Gastrocnemius medialis (tissue), 4 donors: ENCODE measurements around the gene TMLHE. TPM values are rescaled to one million over a fixed set of nuclear protein-coding genes. Genes with fewer than 3 reads are reported as not detected.

Experiments
- ATAC-seq, 2 donors: fragments of 150-250 bp; one replicate each; pipeline ENCODE4 v1.9.1; 2016
- DNase-seq, 2 donors: peaks; one replicate each; pipeline ENCODE4 v3.0.0-alpha.2; 2019
- H3K27ac ChIP-seq, 4 donors: fragments of 200-600 bp; sonication (generic); 1 replicate in 1 of 4; 2 replicates in 3 of 4; pipeline ENCODE4 v1.5.1; 2016 to 2018; ENCODE audit warnings: mild to moderate bottlenecking in 2 of 4, moderate library complexity in 1 of 4
- H3K27me3 ChIP-seq, 3 donors: fragments of 200-600 bp; sonication (generic) in 2 of 3; 1 replicate in 1 of 3; 2 replicates in 2 of 3; pipeline versions ENCODE4 v1.5.1 to v1.6.0; 2016 to 2019; ENCODE audit warnings: mild to moderate bottlenecking in 1 of 3, moderate library complexity in 1 of 3
- H3K36me3 ChIP-seq, 2 donors: fragments of 200-600 bp; sonication (generic) in 1 of 2; one replicate each; pipeline ENCODE4 v1.5.1; 2017 to 2018
- H3K4me1 ChIP-seq, 2 donors: fragments of 200-600 bp; sonication (generic) in 1 of 2; one replicate each; pipeline ENCODE4 v1.5.1; 2016 to 2017; ENCODE audit warnings: mild to moderate bottlenecking in 2 of 2
- H3K4me3 ChIP-seq, 4 donors: fragments of 200-600 bp; sonication (generic) in 3 of 4; 1 replicate in 1 of 4; 2 replicates in 3 of 4; pipeline ENCODE4 v1.5.1; 2016 to 2019; ENCODE audit warnings: mild to moderate bottlenecking in 2 of 4
- H3K9me3 ChIP-seq, 3 donors: fragments of 200-600 bp; sonication (generic) in 2 of 3; 1 replicate in 1 of 3; 2 replicates in 2 of 3; pipeline ENCODE4 v1.5.1; 2016 to 2019
- POLR2A ChIP-seq, 2 donors: fragments of 450-650 bp; IDR thresholded peaks; one replicate each; pipeline ENCODE4 v1.6.1; 2017; ENCODE audit warnings: antibody characterized with exemption in 2 of 2, mild to moderate bottlenecking in 2 of 2, moderate library complexity in 2 of 2
- in situ Hi-C, 4 donors: fragments of 200-750 bp; cut with MboI; loops; one replicate each; pipeline versions ENCODE4 v1.15.0 to v1.8.0; 2017; ENCODE audit warnings: low sequenced_read_pairs in 4 of 4
- intact Hi-C: fragments of 100-400 bp; cut with DNase I; formaldehyde crosslinking; loops from one replicate; pipeline ENCODE4 v1.15.1; 2023; ENCODE audit warnings: low total_unique reads
- total RNA-seq, 4 donors: library from RNA; depleted of rRNA; stranded (reverse); fragments of >200 nt; gene quantifications; one replicate each; pipeline versions ENCODE4 v1.1.0 to v1.2.3, GENCODE V29; 2016
- TF ChIP-seq, protein P1 (sequence below), 5 experiments: fragments of 450-650 bp in 3 of 5; fragments of 200-600 bp in 2 of 5; sonication (generic) in 2 of 5; IDR thresholded peaks in 4 of 5; conservative IDR thresholded peaks in 1 of 5; 1 replicate in 4 of 5; 2 replicates in 1 of 5; pipeline ENCODE4 v1.5.1; 2016 to 2019; ENCODE audit warnings: antibody characterized with exemption in 5 of 5, mild to moderate bottlenecking in 3 of 5, moderate library complexity in 3 of 5

The TMLHE gene
- total RNA-seq, 4 donors from 2014 or later, result 13.7 to 25.7 (median 17.4) TPM

DNA sequence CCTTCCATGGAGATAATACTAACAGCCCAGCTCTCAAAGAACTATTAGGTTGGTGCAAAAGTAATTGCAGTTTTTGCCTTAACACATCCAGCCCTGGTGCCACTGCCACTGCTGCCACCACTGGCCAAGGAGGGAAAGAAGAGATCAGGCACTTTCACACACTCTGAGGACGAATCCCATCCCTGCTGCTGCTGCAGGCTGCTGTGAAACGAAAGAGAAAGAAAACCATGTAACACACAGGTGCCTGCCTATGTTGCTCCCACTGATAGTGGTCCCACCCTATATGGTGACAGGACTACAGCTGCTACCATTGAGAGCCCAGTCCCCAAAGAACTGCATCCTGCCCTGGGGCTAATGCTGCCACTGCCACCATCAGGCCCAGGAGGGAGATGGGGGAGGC is 35.1 kb downstream of the TMLHE start:
- Histone ChIP-seq H3K27ac (no peak overlapping the region), H3K4me1 (no peaks in the 10 kb centered on the region), H3K4me3 (no peak overlapping the region), H3K36me3 (no peaks in the 10 kb centered on the region), H3K9me3 (no peaks in the 10 kb centered on the region), H3K27me3 (no peaks in the 10 kb centered on the region)
- in situ Hi-C loops, result no loop called here
- intact Hi-C loops, result no loop called here
- TF ChIP-seq POLR2A (IDR thresholded peaks at IDR 0.05), result no peak
- TF ChIP-seq, protein P1, sequence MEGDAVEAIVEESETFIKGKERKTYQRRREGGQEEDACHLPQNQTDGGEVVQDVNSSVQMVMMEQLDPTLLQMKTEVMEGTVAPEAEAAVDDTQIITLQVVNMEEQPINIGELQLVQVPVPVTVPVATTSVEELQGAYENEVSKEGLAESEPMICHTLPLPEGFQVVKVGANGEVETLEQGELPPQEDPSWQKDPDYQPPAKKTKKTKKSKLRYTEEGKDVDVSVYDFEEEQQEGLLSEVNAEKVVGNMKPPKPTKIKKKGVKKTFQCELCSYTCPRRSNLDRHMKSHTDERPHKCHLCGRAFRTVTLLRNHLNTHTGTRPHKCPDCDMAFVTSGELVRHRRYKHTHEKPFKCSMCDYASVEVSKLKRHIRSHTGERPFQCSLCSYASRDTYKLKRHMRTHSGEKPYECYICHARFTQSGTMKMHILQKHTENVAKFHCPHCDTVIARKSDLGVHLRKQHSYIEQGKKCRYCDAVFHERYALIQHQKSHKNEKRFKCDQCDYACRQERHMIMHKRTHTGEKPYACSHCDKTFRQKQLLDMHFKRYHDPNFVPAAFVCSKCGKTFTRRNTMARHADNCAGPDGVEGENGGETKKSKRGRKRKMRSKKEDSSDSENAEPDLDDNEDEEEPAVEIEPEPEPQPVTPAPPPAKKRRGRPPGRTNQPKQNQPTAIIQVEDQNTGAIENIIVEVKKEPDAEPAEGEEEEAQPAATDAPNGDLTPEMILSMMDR (IDR thresholded peaks at IDR 0.05 in 4 of 5, conservative IDR thresholded peaks at IDR 0.05 in 1 of 5), result no peak
- ATAC-seq (no peak), DNase-seq (no peak)

DNA sequence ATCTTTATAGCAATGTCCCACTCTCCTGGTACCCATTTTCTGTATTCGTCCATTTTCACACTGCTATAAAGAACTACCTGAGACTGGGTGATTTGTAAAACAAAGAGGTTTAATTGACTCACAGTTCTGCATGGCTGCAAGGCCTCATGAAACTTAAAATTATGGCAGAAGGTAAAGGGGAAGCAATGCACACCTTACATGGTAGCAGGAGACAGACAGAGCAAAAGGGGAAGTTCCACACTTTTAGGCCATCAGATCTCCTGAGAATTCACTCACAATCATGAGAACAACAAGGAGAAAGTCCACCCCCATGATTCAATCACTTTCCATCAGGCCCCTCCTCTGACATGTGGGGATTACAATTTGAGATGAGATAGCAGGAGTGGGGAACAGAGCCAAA is 49.7 kb downstream of the TMLHE start:
- no peaks in the 10 kb centered on the region for H3K4me1 ChIP-seq
- intact Hi-C loops, result no loop called here
- ATAC-seq, result no peak
- no peaks in the 10 kb centered on the region for H3K36me3 ChIP-seq
- no peaks in the 10 kb centered on the region for H3K27me3 ChIP-seq
- H3K4me3 ChIP-seq, result no peak overlapping the region
- in situ Hi-C loops, result no loop called here
- no peaks in the 10 kb centered on the region for H3K9me3 ChIP-seq
- TF ChIP-seq, protein P1 (IDR thresholded peaks at IDR 0.05 in 4 of 5, conservative IDR thresholded peaks at IDR 0.05 in 1 of 5), result no peak
- no peak for TF ChIP-seq POLR2A (IDR thresholded peaks at IDR 0.05)
- no peak overlapping the region for H3K27ac ChIP-seq
- no peak for DNase-seq

DNA sequence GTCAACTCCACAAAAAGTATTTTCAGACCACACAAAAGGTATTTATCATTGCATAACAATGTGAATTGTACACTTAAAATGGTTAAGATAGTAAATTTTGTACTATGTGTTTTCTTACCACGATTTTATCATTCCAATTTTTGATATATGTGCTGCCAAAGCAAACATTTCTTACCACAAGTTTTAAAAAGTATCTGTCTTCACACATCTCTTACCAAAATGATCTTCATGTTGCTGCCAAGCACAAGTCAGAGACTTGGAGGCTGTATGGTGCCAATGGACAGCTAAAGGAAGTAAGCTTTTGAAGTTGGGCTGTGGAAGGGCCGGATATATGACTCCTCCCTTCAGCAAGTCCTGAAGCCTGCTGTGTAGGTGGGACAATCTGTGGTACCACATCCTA is 67.9 kb downstream of the TMLHE start:
- in situ Hi-C loops (no loop called here), intact Hi-C loops (no loop called here)
- H3K4me1 ChIP-seq, result no peaks in the 10 kb centered on the region
- no peak overlapping the region for H3K4me3 ChIP-seq
- H3K27ac ChIP-seq, result no peak overlapping the region
- TF ChIP-seq POLR2A (IDR thresholded peaks at IDR 0.05), result no peak
- TF ChIP-seq, protein P1 (IDR thresholded peaks at IDR 0.05 in 4 of 5, conservative IDR thresholded peaks at IDR 0.05 in 1 of 5), result no peak
- peaks cover 0 to 15% (median 0%) of the 10 kb centered on the region in 3 donors for H3K9me3 ChIP-seq
- DNase-seq (no peak), ATAC-seq (no peak)
- H3K36me3 ChIP-seq, result peaks cover 0 to 21% of the 10 kb centered on the region in 2 donors
- no peaks in the 10 kb centered on the region for H3K27me3 ChIP-seq

DNA sequence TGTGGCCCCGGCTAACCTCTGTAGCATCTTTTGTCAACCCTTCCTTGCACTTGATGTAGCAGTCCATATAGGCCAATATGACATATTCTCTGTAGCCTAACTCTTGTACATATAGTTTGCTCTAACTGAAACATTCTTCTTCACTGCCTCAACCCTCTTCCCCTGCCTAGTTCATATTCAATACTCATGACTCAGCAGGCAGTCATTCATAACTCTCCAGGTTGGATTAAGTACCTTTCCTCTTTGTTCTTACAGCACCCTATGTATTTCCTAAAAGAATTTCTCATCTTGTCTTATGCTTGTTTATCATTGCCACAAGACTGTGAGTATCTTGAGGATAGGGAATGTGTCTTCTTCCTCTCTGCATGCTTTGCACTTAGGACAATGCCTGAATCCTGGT is 76.9 kb downstream of the TMLHE start:
- H3K27me3 ChIP-seq, result no peaks in the 10 kb centered on the region

More for the DNA sequence above, 76.9 kb downstream of the TMLHE start:
- Histone ChIP-seq H3K27ac (no peak overlapping the region), H3K9me3 (no peaks in the 10 kb centered on the region), H3K4me1 (no peaks in the 10 kb centered on the region), H3K36me3 (no peaks in the 10 kb centered on the region), H3K4me3 (no peak overlapping the region)
- intact Hi-C loops (no loop called here), in situ Hi-C loops (no loop called here)
- no peak for DNase-seq
- no peak for ATAC-seq
- TF ChIP-seq, protein P1 (IDR thresholded peaks at IDR 0.05 in 4 of 5, conservative IDR thresholded peaks at IDR 0.05 in 1 of 5), result no peak
- no peak for TF ChIP-seq POLR2A (IDR thresholded peaks at IDR 0.05)
